ENCODE results near the gene CRB1. TPM values are rescaled to one million over a fixed set of nuclear protein-coding genes. Genes with fewer than 3 reads are reported as not detected.

The CRB1 gene
- polyA plus RNA-seq, 1 donor (not counting 4 experiments of a cell fraction or from before 2014, with no cell fraction given), result 0.04 TPM

DNA sequence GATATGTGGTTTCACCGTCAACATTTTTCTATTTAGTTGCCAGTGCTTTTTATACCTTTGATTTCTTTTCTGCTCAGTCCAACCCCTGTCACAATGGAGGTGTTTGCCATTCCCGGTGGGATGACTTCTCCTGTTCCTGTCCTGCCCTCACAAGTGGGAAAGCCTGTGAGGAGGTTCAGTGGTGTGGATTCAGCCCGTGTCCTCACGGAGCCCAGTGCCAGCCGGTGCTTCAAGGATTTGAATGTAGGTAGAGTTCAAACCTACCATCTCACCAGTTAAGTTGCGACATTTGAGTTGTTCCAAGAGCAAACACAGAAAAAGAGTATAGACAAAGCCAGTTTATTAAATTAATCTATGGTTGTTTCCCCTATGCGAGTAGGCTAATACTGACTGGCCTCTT is 161.3 kb downstream of the CRB1 start:
- no peaks in the 10 kb centered on the region for H3K79me2 ChIP-seq (ENCODE audit: control insufficient read depth, insufficient read depth, low read length)
- H3K9ac ChIP-seq (ENCODE audit: control insufficient read depth, extremely low read depth, insufficient read depth, low read length), result no peak overlapping the region
- no peaks in the 10 kb centered on the region for H4K20me1 ChIP-seq (ENCODE audit: control insufficient read depth, extremely low read depth, insufficient read depth, low read length)
- H3K27me3 ChIP-seq (ENCODE audit: control insufficient read depth, extremely low read depth, insufficient read depth, low read length), result no peaks in the 10 kb centered on the region
- dilution Hi-C loops (cut with MboI; ENCODE audit: extremely low pct_ligation_motif_present, low sequenced_read_pairs), result no loop called here
- H3K36me3 ChIP-seq (ENCODE audit: control insufficient read depth in 2 of 2, extremely low read depth in 1 of 2, insufficient read depth in 2 of 2, low read length in 2 of 2), result no peaks in the 10 kb centered on the region
- no peak overlapping the region for H2AFZ ChIP-seq (ENCODE audit: control insufficient read depth, low read length)
- H3K4me2 ChIP-seq (ENCODE audit: control insufficient read depth, extremely low read depth, insufficient read depth, low read depth, low read length), result no peak overlapping the region
- no peaks in the 10 kb centered on the region for H3K9me1 ChIP-seq (ENCODE audit: control insufficient read depth, extremely low read depth, insufficient read depth, low read length)
- no peaks in the 10 kb centered on the region for H3K4me1 ChIP-seq (ENCODE audit: control insufficient read depth, extremely low read depth, insufficient read depth, low read length)
- H3K27ac ChIP-seq (ENCODE audit: control insufficient read depth, insufficient read depth, low read length), result no peak overlapping the region
- FAIRE-seq (no peak), DNase-seq (ENCODE audit: low read depth, low spot score) (no peak)
- H3K4me3 ChIP-seq (ENCODE audit: control insufficient read depth in 2 of 3, extremely low read depth in 1 of 3, insufficient read depth in 2 of 3, low read depth in 1 of 3, low read length in 3 of 3), result no peak overlapping the region
- no peaks in the 10 kb centered on the region for H3K9me3 ChIP-seq (ENCODE audit: control insufficient read depth, low read depth, low read length)
- TF ChIP-seq EZH2 (IDR thresholded peaks at IDR 0.05; ENCODE audit: low read length) (no peak), CTCF (optimal IDR thresholded peaks at IDR 0.05 in 1 of 3, IDR thresholded peaks at IDR 0.05 in 1 of 3, conservative IDR thresholded peaks at IDR 0.05 in 1 of 3; ENCODE audit: extremely low read depth in 1 of 3, insufficient read depth in 2 of 3, low read length in 3 of 3) (no peak)

DNA sequence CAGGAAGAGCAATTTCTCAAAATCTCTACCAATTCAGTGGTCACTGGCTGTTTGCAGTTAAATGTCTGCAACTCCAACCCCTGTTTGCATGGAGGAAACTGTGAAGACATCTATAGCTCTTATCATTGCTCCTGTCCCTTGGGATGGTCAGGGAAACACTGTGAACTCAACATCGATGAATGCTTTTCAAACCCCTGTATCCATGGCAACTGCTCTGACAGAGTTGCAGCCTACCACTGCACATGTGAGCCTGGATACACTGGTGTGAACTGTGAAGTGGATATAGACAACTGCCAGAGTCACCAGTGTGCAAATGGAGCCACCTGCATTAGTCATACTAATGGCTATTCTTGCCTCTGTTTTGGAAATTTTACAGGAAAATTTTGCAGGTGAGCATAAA is 167.2 kb downstream of the CRB1 start:
- dilution Hi-C loops (cut with MboI; ENCODE audit: extremely low pct_ligation_motif_present, low sequenced_read_pairs), result no loop called here
- Histone ChIP-seq H3K27me3 (ENCODE audit: control insufficient read depth, extremely low read depth, insufficient read depth, low read length) (no peaks in the 10 kb centered on the region), H3K4me3 (ENCODE audit: control insufficient read depth in 2 of 3, extremely low read depth in 1 of 3, insufficient read depth in 2 of 3, low read depth in 1 of 3, low read length in 3 of 3) (no peak overlapping the region), H3K9ac (ENCODE audit: control insufficient read depth, extremely low read depth, insufficient read depth, low read length) (no peak overlapping the region), H4K20me1 (ENCODE audit: control insufficient read depth, extremely low read depth, insufficient read depth, low read length) (no peaks in the 10 kb centered on the region), H3K9me3 (ENCODE audit: control insufficient read depth, low read depth, low read length) (no peaks in the 10 kb centered on the region), H3K4me1 (ENCODE audit: control insufficient read depth, extremely low read depth, insufficient read depth, low read length) (no peaks in the 10 kb centered on the region), H3K79me2 (ENCODE audit: control insufficient read depth, insufficient read depth, low read length) (no peaks in the 10 kb centered on the region), H2AFZ (ENCODE audit: control insufficient read depth, low read length) (no peak overlapping the region), H3K27ac (ENCODE audit: control insufficient read depth, insufficient read depth, low read length) (no peak overlapping the region), H3K9me1 (ENCODE audit: control insufficient read depth, extremely low read depth, insufficient read depth, low read length) (no peaks in the 10 kb centered on the region), H3K4me2 (ENCODE audit: control insufficient read depth, extremely low read depth, insufficient read depth, low read depth, low read length) (no peak overlapping the region), H3K36me3 (ENCODE audit: control insufficient read depth in 2 of 2, extremely low read depth in 1 of 2, insufficient read depth in 2 of 2, low read length in 2 of 2) (no peaks in the 10 kb centered on the region)
- no peak for DNase-seq (ENCODE audit: low read depth, low spot score)
- no peak for FAIRE-seq
- TF ChIP-seq EZH2 (IDR thresholded peaks at IDR 0.05; ENCODE audit: low read length) (no peak), CTCF (optimal IDR thresholded peaks at IDR 0.05 in 1 of 3, IDR thresholded peaks at IDR 0.05 in 1 of 3, conservative IDR thresholded peaks at IDR 0.05 in 1 of 3; ENCODE audit: extremely low read depth in 1 of 3, insufficient read depth in 2 of 3, low read length in 3 of 3) (no peak)

Measured in keratinocyte (primary cell).